ENCODE data around the gene SIX5.

The SIX5 gene

GRCh38 chr19:45792470-45793177 lies 23.6 kb upstream of the SIX5 start, which contains the start of gene DMWD:
Gene DMWD, minus strand, starts transcription at chr19:45792845. Its CDS starts 89 bp downstream, at chr19:45792756.
- DNase-seq: peak; percentile 97

- DNase-seq: no peak
Measured at GRCh38 chr19:45791744-45792469, 22.9 kb upstream of the SIX5 start.

- DNase-seq: no peak
Measured at GRCh38 chr19:45790942-45791341, 21.9 kb upstream of the SIX5 start.

GRCh38 chr19:45789035-45789786 lies 20.2 kb upstream of the SIX5 start:
- no peak for DNase-seq

- DNase-seq: no peak
Measured at GRCh38 chr19:45786533-45786894, 17.5 kb upstream of the SIX5 start.

GRCh38 chr19:45785781-45786532 lies 16.9 kb upstream of the SIX5 start:
- no peak for DNase-seq

GRCh38 chr19:45785097-45785496 lies 16.0 kb upstream of the SIX5 start:
- DNase-seq: no peak

GRCh38 chr19:45784096-45784495 lies 15.0 kb upstream of the SIX5 start:
- no peak for DNase-seq

- DNase-seq: peak; percentile 87
Measured at GRCh38 chr19:45782820-45783785, 14.1 kb upstream of the SIX5 start.

GRCh38 chr19:45782162-45782691 lies 13.2 kb upstream of the SIX5 start, which contains the start of gene DMPK:
Gene DMPK, minus strand, starts transcription at chr19:45782490. Its CDS starts 138 bp downstream, at chr19:45782352.
- DNase-seq: no peak

- DNase-seq: no peak
Measured at GRCh38 chr19:45781214-45782161, 12.4 kb upstream of the SIX5 start.

- DNase-seq: no peak
Measured at GRCh38 chr19:45780448-45781213, 11.6 kb upstream of the SIX5 start.

- no peak for DNase-seq
Measured at GRCh38 chr19:45780146-45780447, 11.0 kb upstream of the SIX5 start.

GRCh38 chr19:45779231-45780145 lies 10.4 kb upstream of the SIX5 start:
- DNase-seq: peak; percentile 42

GRCh38 chr19:45778010-45778661 lies 9.1 kb upstream of the SIX5 start:
- DNase-seq: no peak

- DNase-seq: no peak
Measured at GRCh38 chr19:45777395-45777961, 8.4 kb upstream of the SIX5 start.

GRCh38 chr19:45774765-45775164 lies 5.7 kb upstream of the SIX5 start:
- no peak for DNase-seq
